ENCODE measurements around the gene GDPD4. TPM values are rescaled to one million over a fixed set of nuclear protein-coding genes. Genes with fewer than 3 reads are reported as not detected.
A peak's percentile ranks its signal among the peaks of the same experiment; 100 is the strongest.
"Not testable (repeated sequence)": the region's sequence is repeated elsewhere in the genome, so short reads cannot be mapped to it uniquely, and the experiment has no call there.

GDPD4 gene
- total RNA-seq, 4 donors from 2014 or later: not detected

- Histone ChIP-seq H3K4me1 (no peaks in the 10 kb centered on the region), H3K9me3 (no peaks in the 10 kb centered on the region), H3K4me3 (no peak overlapping the region), H3K27ac (no peak overlapping the region), H3K27me3 (no peaks in the 10 kb centered on the region), H3K36me3 (no peaks in the 10 kb centered on the region)
- TF ChIP-seq, protein P1, sequence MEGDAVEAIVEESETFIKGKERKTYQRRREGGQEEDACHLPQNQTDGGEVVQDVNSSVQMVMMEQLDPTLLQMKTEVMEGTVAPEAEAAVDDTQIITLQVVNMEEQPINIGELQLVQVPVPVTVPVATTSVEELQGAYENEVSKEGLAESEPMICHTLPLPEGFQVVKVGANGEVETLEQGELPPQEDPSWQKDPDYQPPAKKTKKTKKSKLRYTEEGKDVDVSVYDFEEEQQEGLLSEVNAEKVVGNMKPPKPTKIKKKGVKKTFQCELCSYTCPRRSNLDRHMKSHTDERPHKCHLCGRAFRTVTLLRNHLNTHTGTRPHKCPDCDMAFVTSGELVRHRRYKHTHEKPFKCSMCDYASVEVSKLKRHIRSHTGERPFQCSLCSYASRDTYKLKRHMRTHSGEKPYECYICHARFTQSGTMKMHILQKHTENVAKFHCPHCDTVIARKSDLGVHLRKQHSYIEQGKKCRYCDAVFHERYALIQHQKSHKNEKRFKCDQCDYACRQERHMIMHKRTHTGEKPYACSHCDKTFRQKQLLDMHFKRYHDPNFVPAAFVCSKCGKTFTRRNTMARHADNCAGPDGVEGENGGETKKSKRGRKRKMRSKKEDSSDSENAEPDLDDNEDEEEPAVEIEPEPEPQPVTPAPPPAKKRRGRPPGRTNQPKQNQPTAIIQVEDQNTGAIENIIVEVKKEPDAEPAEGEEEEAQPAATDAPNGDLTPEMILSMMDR (IDR thresholded peaks at IDR 0.05): no peak
- TF ChIP-seq POLR2A (IDR thresholded peaks at IDR 0.05): no peak
- no peak for DNase-seq
These were observed 8.1 kb upstream of the GDPD4 start for GRCh38 chr11:77309401-77310085.

- Histone ChIP-seq H3K9me3 (no peaks in the 10 kb centered on the region), H3K36me3 (no peaks in the 10 kb centered on the region), H3K27ac (no peak overlapping the region), H3K27me3 (no peaks in the 10 kb centered on the region), H3K4me3 (no peak overlapping the region), H3K4me1 (no peaks in the 10 kb centered on the region)
- TF ChIP-seq, protein P1 (IDR thresholded peaks at IDR 0.05): no peak
- no peak for TF ChIP-seq POLR2A (IDR thresholded peaks at IDR 0.05)
- no peak for DNase-seq
These were observed 7.4 kb upstream of the GDPD4 start for GRCh38 chr11:77308838-77309237.

DNA sequence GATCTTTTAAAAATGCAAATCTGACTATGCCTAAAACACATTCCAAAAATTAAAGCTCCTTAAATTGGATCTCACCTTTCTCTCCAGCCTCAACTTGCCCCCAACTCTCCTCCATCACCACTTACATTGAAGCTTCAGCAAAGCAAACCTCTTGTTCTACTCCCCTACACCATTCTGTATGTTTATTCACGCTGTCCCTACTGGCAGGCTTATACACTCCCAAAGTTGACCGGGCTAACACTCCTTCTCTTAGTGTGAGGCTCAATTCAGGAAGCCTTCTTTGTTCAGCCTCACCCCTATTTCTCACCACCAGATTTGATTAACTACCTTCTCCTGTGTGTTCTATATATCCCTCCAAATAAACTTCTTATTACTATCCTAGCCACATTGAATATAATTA lies 1.8 kb upstream of the GDPD4 start:
- no peak overlapping the region for H3K4me3 ChIP-seq
- H3K4me1 ChIP-seq: no peaks in the 10 kb centered on the region
- DNase-seq: no peak
- H3K27me3 ChIP-seq: no peaks in the 10 kb centered on the region
- no peaks in the 10 kb centered on the region for H3K9me3 ChIP-seq
- no peaks in the 10 kb centered on the region for H3K36me3 ChIP-seq
- TF ChIP-seq POLR2A (IDR thresholded peaks at IDR 0.05): no peak
- TF ChIP-seq, protein P1 (IDR thresholded peaks at IDR 0.05): no peak
- no peak overlapping the region for H3K27ac ChIP-seq

- Histone ChIP-seq H3K36me3 (no peaks in the 10 kb centered on the region), H3K27me3 (no peaks in the 10 kb centered on the region), H3K4me3 (no peak overlapping the region), H3K27ac (no peak overlapping the region), H3K9me3 (no peaks in the 10 kb centered on the region), H3K4me1 (no peaks in the 10 kb centered on the region)
- TF ChIP-seq, protein P1 (IDR thresholded peaks at IDR 0.05): no peak
- TF ChIP-seq POLR2A (IDR thresholded peaks at IDR 0.05): no peak
- no peak for DNase-seq
These were observed 1.3 kb upstream of the GDPD4 start for GRCh38 chr11:77302752-77303151.

DNA sequence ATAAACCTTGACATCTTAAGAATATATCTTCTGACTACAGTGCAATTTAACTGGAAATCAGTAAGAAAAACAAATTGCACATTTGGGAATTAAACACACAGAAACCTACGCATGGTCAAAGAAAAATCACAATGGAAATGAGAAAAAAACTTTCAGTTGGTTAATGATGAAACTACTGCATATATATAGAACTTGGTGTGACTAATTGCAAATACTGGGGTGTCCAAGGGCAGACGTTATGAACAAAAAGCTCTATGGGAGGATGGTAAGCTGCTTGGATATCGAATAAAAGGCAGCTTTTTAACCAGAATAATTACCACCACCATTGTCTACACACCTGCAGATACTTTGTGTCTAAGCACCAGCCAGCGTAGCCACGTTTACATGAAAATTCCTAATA lies 791 bp downstream of the GDPD4 start:
- no peak overlapping the region for H3K27ac ChIP-seq
- H3K4me3 ChIP-seq: no peak overlapping the region
- H3K4me1 ChIP-seq: no peaks in the 10 kb centered on the region
- no peaks in the 10 kb centered on the region for H3K36me3 ChIP-seq
- no peak for TF ChIP-seq POLR2A (IDR thresholded peaks at IDR 0.05)
- TF ChIP-seq, protein P1 (IDR thresholded peaks at IDR 0.05): no peak
- H3K27me3 ChIP-seq: no peaks in the 10 kb centered on the region
- DNase-seq: no peak
- no peaks in the 10 kb centered on the region for H3K9me3 ChIP-seq

DNA sequence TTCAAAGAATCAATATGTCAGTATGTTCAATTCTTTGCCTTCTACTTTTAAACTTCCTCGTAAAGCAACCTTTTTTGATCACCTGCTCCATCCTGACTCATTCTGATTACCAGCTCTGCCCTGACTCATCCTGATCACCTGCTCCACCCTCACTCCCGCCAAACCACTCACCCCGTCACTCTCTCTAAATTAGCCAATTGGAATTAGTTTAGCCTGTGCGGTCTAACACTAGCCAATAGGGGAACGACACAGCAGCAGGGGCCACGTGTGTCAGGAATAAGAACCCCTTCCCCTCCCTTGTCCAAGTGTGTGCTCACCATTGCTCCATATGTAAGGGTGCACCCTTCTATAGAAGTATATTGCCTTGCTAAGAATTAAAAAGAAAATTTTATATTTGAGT lies 1.5 kb downstream of the GDPD4 start:
- not testable (repeated sequence) for H3K27me3 ChIP-seq, H3K4me1 ChIP-seq, H3K4me3 ChIP-seq, H3K36me3 ChIP-seq, H3K9me3 ChIP-seq, H3K27ac ChIP-seq
- peak in 2 of 3 donors; percentile 59 to 73 for DNase-seq

Measured in Peyer's patch (tissue), 4 donors.